H1 (cell line): Measurements from ENCODE around the gene DNMT3L. TPM values are rescaled to one million over a fixed set of nuclear protein-coding genes. Genes with fewer than 3 reads are reported as not detected.

Source experiments
- EGR1 ChIP-seq: IDR thresholded peaks from 2 replicates; pipeline ENCODE4 v1.6.1; 2011; ENCODE audit warnings: low read depth, low read length, borderline replicate concordance
- EZH2 ChIP-seq: fragments of 200-600 bp; sonication (generic); IDR thresholded peaks from 2 replicates; pipeline ENCODE4 v1.7.1; 2012; ENCODE audit warnings: low read depth, mild to moderate bottlenecking, moderate library complexity, low read length, inconsistent platforms; ENCODE audit not compliant: severe bottlenecking
- GABPA ChIP-seq: IDR thresholded peaks from 2 replicates; pipeline ENCODE4 v1.6.1; 2011; ENCODE audit warnings: mild to moderate bottlenecking, low read length, moderate library complexity, borderline replicate concordance; ENCODE audit not compliant: insufficient read depth
- JUND ChIP-seq: IDR thresholded peaks from 2 replicates; pipeline ENCODE4 v1.6.1; 2011; ENCODE audit warnings: mild to moderate bottlenecking, improper control_type of control experiment, low read length
- POU5F1 ChIP-seq: IDR thresholded peaks from 2 replicates; pipeline ENCODE4 v1.6.1; 2011; ENCODE audit warnings: low read depth, mild to moderate bottlenecking, low read length, moderate library complexity
- RXRA ChIP-seq: IDR thresholded peaks from 2 replicates; pipeline ENCODE4 v1.6.1; 2011; ENCODE audit warnings: low read depth, mild to moderate bottlenecking, low read length, moderate library complexity; ENCODE audit not compliant: insufficient read depth
- SP2 ChIP-seq: IDR thresholded peaks from 2 replicates; pipeline ENCODE4 v1.6.1; 2012; ENCODE audit warnings: mild to moderate bottlenecking, low read length, inconsistent platforms
- YY1 ChIP-seq: IDR thresholded peaks from 2 replicates; pipeline ENCODE4 v1.6.1; 2011; ENCODE audit warnings: low read depth, mild to moderate bottlenecking, low read length
- polyA plus RNA-seq, 7 experiments: library from polyadenylated mRNA; depleted of rRNA in 3 of 7; stranded (reverse) in 5 of 7; unstranded in 2 of 7; fragments of >200 nt in 5 of 7; fragments of 200-250 nt in 2 of 7; gene quantifications; 1 replicate in 5 of 7; 2 replicates in 1 of 7; 4 replicates in 1 of 7; pipeline versions ENCODE4 v1.2.1 to v1.2.3, GENCODE V29; 2011 to 2013; ENCODE audit warnings: missing spikeins in 2 of 7, mixed read lengths in 2 of 7
- total RNA-seq: library from RNA; stranded (reverse); fragmentation: NEBNext Ultra II Directional; extraction: Animal tissue kit (Norgen Biotek cat#: 25700); gene quantifications from 2 replicates; pipeline ENCODE4 v1.2.1, GENCODE V29; 2021
- TF ChIP-seq, protein P1 (sequence below): fragments of 300-600 bp; sonication (generic); IDR thresholded peaks from 2 replicates; pipeline ENCODE4 v1.7.1; 2012; ENCODE audit warnings: low read length, moderate library complexity, mild to moderate bottlenecking, inconsistent platforms; ENCODE audit not compliant: insufficient replicate concordance
- TF ChIP-seq, protein P2 (sequence below): IDR thresholded peaks from 2 replicates; pipeline ENCODE4 v1.6.1; 2012; ENCODE audit warnings: low read length, inconsistent platforms

Gene DNMT3L
- total and polyA plus RNA-seq, 2 of the 8 experiments (the other 6 are each of a cell fraction or from before 2014, with no cell fraction given), result 0.06 TPM; not detected in 1

DNA sequence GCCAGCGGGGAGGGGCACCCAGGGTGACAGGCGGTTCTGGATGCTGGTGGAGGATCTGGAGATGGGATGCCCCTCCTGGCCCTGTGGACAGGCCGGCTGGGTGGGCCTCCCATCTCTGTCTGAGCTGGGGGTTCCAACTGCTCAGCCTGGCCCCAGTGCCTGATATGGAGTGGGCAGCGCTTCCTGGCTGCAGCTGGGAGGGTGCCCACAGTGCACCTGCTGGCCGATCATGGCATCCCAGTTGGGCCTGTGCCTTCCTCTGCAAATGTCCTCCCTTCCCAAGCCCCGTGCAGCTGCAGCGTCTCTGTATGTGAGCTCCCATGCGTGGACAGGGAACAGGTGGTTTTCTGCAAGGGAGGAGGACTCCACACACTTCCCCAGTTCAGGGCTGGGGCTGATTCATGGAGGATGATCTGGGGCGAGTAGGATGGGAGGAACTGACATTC lies 40.3 kb upstream of the DNMT3L start (continued):
- TF ChIP-seq, protein P1, sequence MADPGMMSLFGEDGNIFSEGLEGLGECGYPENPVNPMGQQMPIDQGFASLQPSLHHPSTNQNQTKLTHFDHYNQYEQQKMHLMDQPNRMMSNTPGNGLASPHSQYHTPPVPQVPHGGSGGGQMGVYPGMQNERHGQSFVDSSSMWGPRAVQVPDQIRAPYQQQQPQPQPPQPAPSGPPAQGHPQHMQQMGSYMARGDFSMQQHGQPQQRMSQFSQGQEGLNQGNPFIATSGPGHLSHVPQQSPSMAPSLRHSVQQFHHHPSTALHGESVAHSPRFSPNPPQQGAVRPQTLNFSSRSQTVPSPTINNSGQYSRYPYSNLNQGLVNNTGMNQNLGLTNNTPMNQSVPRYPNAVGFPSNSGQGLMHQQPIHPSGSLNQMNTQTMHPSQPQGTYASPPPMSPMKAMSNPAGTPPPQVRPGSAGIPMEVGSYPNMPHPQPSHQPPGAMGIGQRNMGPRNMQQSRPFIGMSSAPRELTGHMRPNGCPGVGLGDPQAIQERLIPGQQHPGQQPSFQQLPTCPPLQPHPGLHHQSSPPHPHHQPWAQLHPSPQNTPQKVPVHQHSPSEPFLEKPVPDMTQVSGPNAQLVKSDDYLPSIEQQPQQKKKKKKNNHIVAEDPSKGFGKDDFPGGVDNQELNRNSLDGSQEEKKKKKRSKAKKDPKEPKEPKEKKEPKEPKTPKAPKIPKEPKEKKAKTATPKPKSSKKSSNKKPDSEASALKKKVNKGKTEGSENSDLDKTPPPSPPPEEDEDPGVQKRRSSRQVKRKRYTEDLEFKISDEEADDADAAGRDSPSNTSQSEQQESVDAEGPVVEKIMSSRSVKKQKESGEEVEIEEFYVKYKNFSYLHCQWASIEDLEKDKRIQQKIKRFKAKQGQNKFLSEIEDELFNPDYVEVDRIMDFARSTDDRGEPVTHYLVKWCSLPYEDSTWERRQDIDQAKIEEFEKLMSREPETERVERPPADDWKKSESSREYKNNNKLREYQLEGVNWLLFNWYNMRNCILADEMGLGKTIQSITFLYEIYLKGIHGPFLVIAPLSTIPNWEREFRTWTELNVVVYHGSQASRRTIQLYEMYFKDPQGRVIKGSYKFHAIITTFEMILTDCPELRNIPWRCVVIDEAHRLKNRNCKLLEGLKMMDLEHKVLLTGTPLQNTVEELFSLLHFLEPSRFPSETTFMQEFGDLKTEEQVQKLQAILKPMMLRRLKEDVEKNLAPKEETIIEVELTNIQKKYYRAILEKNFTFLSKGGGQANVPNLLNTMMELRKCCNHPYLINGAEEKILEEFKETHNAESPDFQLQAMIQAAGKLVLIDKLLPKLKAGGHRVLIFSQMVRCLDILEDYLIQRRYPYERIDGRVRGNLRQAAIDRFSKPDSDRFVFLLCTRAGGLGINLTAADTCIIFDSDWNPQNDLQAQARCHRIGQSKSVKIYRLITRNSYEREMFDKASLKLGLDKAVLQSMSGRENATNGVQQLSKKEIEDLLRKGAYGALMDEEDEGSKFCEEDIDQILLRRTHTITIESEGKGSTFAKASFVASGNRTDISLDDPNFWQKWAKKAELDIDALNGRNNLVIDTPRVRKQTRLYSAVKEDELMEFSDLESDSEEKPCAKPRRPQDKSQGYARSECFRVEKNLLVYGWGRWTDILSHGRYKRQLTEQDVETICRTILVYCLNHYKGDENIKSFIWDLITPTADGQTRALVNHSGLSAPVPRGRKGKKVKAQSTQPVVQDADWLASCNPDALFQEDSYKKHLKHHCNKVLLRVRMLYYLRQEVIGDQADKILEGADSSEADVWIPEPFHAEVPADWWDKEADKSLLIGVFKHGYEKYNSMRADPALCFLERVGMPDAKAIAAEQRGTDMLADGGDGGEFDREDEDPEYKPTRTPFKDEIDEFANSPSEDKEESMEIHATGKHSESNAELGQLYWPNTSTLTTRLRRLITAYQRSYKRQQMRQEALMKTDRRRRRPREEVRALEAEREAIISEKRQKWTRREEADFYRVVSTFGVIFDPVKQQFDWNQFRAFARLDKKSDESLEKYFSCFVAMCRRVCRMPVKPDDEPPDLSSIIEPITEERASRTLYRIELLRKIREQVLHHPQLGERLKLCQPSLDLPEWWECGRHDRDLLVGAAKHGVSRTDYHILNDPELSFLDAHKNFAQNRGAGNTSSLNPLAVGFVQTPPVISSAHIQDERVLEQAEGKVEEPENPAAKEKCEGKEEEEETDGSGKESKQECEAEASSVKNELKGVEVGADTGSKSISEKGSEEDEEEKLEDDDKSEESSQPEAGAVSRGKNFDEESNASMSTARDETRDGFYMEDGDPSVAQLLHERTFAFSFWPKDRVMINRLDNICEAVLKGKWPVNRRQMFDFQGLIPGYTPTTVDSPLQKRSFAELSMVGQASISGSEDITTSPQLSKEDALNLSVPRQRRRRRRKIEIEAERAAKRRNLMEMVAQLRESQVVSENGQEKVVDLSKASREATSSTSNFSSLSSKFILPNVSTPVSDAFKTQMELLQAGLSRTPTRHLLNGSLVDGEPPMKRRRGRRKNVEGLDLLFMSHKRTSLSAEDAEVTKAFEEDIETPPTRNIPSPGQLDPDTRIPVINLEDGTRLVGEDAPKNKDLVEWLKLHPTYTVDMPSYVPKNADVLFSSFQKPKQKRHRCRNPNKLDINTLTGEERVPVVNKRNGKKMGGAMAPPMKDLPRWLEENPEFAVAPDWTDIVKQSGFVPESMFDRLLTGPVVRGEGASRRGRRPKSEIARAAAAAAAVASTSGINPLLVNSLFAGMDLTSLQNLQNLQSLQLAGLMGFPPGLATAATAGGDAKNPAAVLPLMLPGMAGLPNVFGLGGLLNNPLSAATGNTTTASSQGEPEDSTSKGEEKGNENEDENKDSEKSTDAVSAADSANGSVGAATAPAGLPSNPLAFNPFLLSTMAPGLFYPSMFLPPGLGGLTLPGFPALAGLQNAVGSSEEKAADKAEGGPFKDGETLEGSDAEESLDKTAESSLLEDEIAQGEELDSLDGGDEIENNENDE, result no peak
- no peak for TF ChIP-seq SP2
- no peak for TF ChIP-seq GABPA
- TF ChIP-seq RXRA, result no peak
- TF ChIP-seq JUND, result no peak
- no peak for TF ChIP-seq EZH2
- TF ChIP-seq YY1, result no peak
- no peak for TF ChIP-seq POU5F1
- TF ChIP-seq EGR1, result no peak
- TF ChIP-seq, protein P2, sequence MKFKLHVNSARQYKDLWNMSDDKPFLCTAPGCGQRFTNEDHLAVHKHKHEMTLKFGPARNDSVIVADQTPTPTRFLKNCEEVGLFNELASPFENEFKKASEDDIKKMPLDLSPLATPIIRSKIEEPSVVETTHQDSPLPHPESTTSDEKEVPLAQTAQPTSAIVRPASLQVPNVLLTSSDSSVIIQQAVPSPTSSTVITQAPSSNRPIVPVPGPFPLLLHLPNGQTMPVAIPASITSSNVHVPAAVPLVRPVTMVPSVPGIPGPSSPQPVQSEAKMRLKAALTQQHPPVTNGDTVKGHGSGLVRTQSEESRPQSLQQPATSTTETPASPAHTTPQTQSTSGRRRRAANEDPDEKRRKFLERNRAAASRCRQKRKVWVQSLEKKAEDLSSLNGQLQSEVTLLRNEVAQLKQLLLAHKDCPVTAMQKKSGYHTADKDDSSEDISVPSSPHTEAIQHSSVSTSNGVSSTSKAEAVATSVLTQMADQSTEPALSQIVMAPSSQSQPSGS, result no peak
